ENCODE results near the gene HIRA.

The HIRA gene

DNA sequence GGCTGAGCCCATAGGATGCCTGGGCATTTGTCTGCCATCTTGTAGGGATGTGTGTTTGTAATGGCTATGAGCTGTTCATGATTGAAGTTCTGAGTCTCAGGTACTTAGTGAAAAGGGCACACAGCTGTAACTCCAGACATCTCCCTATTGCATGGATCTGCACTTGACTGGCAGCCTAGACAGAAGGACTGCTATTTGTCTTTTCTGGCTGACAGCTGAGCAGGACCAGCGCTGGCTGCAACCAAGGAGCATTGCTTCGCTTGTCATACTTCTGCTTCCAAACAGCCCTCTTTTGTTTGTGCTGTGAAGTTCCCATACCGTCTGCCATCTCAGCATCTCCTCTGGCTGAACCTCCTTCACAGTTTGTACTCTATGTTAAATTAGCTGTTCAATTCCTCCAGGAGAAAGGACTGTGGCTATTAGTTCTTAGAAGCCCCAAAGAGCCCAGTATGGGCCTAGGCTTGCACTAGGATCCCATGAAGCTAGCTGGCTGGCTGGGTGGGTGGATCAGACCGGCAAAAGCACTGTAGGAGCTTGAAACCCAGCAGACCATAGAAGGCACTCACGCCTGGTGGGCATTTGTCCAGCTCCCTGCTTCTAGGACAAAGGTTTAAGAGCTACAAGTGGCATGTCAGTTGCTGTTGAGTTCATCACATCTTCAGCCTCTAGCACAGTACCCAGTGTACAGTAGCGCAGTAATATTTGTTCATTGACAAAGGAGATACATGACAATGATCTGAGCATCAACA lies 20.4 kb downstream of the HIRA start:
- DNase-seq (ENCODE audit: low spot score), result no peak

GRCh38 chr22:19407649-19408606 lies 23.6 kb downstream of the HIRA start:
- no peak for DNase-seq (ENCODE audit: low spot score)

DNA sequence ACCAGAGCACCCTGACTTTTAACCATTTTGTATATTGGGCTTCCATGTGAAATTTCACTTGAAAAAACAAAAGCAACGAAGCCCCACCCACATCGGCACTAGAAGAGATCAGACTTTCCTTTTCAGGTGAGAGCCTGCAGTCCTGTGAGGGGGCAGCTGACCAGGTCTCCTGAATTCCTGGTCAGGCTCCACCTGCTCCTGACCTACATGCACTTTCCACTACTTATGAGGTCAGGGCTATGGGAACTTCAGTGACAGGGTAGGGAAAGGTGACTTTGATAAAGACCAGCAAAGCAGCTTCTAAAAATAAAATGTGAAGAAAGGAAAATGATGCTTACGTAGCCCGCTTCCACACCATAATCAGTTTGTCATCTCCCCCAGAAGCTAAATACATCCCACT lies 24.7 kb downstream of the HIRA start:
- no peak for DNase-seq (ENCODE audit: low spot score)

DNA sequence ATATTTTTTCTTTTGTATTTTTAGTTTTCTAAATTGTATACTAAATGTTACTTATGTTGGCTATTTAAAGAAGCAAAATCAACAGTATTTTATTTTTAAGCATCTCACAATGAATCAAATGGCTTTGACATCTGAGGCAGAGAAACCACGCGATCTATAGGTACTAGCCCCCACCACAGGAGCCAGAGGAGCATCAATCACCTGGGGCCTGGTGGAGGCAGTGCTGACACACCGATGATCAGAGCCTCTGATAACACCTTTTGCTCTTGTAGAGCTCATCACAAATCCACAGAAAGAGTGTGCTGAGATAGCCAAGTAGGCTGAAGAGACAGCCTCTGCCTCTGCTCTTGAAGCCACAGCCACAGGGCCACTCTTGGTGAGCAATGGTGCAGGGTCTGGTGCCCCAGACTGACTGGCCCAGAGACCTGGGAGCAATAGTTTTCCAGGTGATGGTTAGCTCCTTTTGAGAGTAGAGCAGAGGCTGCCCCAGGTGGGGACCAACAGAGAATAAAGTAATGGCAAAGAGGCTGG lies 25.2 kb downstream of the HIRA start:
- DNase-seq (ENCODE audit: low spot score), result no peak

- DNase-seq (ENCODE audit: low spot score), result no peak
Observed at GRCh38 chr22:19405652-19406051, 25.9 kb downstream of the HIRA start.

DNA sequence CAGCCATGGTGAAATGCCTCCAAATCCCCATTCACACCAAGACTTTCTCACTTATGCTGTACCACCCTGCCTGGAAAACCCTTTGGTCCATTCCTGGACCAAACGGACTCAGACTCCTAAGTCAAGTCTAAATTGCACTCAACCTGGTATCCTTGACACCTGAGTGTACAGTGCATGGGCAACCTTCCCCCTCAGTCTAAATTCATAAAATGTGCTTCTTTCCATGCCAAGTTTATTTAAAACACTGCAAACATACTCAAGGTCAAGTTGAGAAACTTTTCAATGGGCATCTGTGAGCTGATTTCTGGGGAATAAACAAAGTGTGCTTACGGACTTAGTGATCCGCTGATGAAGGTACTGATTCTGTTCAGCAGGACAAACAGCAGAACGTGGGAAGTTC lies 26.4 kb downstream of the HIRA start:
- DNase-seq (ENCODE audit: low spot score), result no peak

DNA sequence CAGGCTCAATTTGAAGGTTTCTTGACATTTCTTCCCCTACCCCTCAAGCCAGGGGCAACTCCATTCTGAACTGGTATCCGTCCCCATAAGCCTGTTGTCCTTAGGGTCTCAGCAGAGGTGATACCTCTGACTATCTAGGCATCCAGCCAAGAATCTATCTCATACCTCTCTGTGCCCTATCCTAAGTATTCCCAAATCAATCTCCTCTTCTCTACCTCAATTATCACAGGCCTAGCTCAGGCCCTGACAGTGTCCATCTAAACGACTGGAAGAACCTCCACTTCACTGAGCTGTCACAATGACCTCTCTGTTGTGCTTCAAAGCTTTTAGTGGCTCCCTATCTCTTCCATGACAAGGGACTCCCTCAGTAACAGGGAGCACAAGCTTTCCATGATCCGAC lies 26.9 kb downstream of the HIRA start:
- no peak for DNase-seq (ENCODE audit: low spot score)

- DNase-seq (ENCODE audit: low spot score), result no peak
Observed at GRCh38 chr22:19402642-19403191, 28.8 kb downstream of the HIRA start.

DNA sequence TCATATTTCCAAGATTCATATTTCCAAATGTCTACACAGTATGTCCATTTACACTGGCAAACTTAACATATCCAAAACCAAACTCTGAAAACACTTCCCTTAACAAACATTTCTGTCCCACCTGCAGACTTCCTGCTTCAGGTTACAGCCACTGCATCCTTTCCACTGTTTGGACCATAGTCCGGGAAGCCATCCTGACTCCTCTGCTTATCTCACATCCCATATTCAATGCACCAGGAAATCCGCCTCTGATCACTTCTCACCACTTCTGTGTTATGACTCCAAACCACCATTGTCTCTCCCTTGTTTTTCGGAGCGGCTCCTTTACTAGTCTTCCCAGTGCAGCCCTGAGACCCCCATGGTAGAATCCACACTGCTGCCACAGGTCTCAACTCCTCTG lies 30.1 kb downstream of the HIRA start:
- no peak for DNase-seq (ENCODE audit: low spot score)

GRCh38 chr22:19400881-19401280 lies 30.7 kb downstream of the HIRA start:
- DNase-seq (ENCODE audit: low spot score), result no peak

- DNase-seq (ENCODE audit: low spot score), result no peak
Observed at GRCh38 chr22:19398652-19399051, 32.9 kb downstream of the HIRA start.

DNA sequence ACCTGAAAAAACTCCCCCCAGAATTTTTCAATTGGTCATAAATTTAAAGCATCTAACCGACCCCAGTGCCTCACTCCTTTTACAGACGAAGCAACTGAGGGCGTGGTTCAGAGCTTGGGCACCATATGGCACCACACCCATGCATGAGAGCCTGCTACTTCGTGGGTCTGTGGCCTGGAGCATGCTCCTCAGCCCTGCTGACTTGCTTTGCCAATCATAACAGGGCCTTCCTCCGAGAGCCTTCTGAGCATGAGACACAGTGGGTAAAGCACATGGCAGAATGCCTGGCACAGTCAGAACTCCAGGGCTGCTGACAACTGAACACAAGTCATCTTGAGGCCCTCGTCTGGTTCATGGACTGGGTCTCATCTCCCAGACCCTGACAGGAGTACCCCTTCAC lies 33.3 kb downstream of the HIRA start:
- no peak for DNase-seq (ENCODE audit: low spot score)

GRCh38 chr22:19397734-19398104 lies 33.8 kb downstream of the HIRA start:
- DNase-seq (ENCODE audit: low spot score), result no peak

DNA sequence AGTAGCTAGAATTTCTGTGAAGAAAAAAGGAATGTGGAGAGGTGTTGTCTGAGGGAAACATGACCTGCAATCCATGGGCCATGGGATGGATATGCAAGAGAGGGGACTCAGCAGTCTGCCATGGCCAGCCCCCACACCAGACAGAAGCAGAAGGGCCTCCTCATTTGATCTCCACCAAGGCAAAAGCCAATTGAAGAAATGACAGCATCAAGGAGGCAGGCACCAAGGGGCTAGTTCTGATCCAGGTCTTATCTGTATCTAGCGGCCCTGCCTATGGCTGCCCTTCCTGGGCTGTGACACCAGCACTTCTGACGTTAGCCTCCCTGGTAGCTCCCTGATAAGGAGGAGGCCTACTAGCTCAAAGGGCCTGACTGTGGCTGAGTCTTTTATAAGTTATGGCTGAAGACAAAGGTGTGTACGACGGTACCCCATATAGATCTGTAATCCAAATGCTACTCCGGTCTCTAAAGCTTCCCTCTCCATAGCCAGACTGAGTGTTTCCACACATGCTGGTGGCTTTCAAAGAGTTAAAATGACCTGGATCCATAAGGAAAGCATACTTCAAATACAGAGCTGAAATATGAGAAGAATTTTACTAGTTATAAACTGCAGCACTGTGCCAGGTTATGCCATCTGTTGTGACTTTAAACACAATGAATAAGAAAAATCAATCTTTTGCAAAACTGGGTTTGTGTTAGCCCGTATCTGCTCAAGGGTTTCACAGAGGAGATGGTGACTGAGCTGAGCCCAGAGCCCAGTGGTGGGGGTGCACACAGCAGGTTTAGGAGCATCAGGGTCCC lies 34.4 kb downstream of the HIRA start:
- DNase-seq (ENCODE audit: low spot score), result no peak

GRCh38 chr22:19396561-19396933 lies 35.0 kb downstream of the HIRA start:
- no peak for DNase-seq (ENCODE audit: low spot score)

DNA sequence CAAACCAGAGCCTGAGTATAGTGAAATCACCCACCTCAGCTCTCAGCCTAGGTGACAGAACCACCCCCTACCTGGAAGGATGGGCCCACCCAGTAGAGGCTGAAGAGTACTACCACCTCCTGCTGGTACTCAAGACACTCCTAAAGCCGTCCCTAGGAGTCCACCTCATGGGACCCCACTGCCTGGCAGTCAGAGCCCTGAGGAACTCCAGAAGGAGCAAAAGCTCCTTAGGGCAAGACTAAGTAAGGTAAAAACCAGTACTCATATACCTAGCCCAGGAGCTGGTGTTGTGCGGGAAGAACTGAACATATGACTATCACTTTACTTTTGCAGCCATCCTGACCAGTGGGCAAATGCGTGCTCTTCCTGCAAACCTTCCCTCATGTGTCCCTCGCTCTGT lies 36.3 kb downstream of the HIRA start:
- DNase-seq (ENCODE audit: low spot score), result no peak

GRCh38 chr22:19394274-19395050 lies 37.1 kb downstream of the HIRA start:
- DNase-seq (ENCODE audit: low spot score), result no peak

DNA sequence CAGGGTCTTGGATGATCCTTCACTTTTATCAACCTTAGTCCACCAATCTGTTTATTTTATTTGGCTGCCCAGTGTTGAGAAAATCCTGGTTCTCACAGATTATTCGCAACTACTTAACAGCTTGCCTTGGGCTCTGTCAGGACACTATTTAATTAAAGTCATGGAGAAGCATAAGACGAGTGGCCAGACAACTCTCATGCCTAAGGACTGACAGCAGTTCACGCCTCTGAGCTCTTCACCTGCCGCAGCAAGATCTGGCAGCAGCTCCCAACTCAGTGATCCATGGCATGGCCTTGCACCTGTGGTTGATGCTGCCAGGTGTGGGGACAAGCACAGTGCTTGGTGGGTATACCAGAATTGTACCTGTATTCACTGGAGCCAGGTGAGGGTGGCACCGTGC lies 37.8 kb downstream of the HIRA start:
- DNase-seq (ENCODE audit: low spot score), result no peak

- DNase-seq (ENCODE audit: low spot score), result no peak
Observed at GRCh38 chr22:19387575-19387974, 44.0 kb downstream of the HIRA start.

- DNase-seq (ENCODE audit: low spot score), result no peak
Observed at GRCh38 chr22:19387038-19387437, 44.5 kb downstream of the HIRA start.

GRCh38 chr22:19386248-19386647 lies 45.3 kb downstream of the HIRA start:
- DNase-seq (ENCODE audit: low spot score), result no peak
